ENCODE data around the gene RBM17. TPM values are rescaled to one million over a fixed set of nuclear protein-coding genes. Genes with fewer than 3 reads are reported as not detected.

The RBM17 gene
- total and polyA plus RNA-seq, 4 donors: 16.5 to 44.8 (median 34.1) TPM

GRCh38 chr10:6145166-6145987 is 56.5 kb downstream of the RBM17 start:
- Histone ChIP-seq H3K9ac (ENCODE audit: low read depth in 1 of 2, low read length in 2 of 2) (peak overlapping the region in 1 of 2 donors; percentile 58), H3K27ac (ENCODE audit: low read depth in 1 of 2, low read length in 2 of 2) (peak overlapping the region; percentile 70 to 78), H3K4me3 (ENCODE audit: low read depth in 1 of 3, low read length in 3 of 3) (peak overlapping the region; percentile 65 to 83 (median 76)), H3K9me3 (ENCODE audit: control insufficient read depth in 4 of 4, low read length in 3 of 4) (no peaks in the 10 kb centered on the region), H3K27me3 (ENCODE audit: control insufficient read depth in 4 of 4, insufficient read depth in 4 of 4, low read length in 3 of 4) (no peaks in the 10 kb centered on the region), H3K4me1 (ENCODE audit: control insufficient read depth in 4 of 4, insufficient read depth in 4 of 4, low read length in 3 of 4) (peaks cover 0 to 9% (median 6%) of the 10 kb centered on the region in 4 donors), H3K36me3 (ENCODE audit: control insufficient read depth in 4 of 4, insufficient read depth in 3 of 4, low read depth in 1 of 4, low read length in 3 of 4) (no peaks in the 10 kb centered on the region)
- no peak for DNase-seq (ENCODE audit: low spot score)
- TF ChIP-seq RXRA (IDR thresholded peaks at IDR 0.05): no peak
- TF ChIP-seq ATF3 (IDR thresholded peaks at IDR 0.05): no peak
- TF ChIP-seq FOXA2 (IDR thresholded peaks at IDR 0.05): no peak
- TF ChIP-seq GABPA (IDR thresholded peaks at IDR 0.05 in 1 of 2, conservative IDR thresholded peaks at IDR 0.05 in 1 of 2): no peak
- 10% methylated on average over 76 of the region's 76 CpGs for WGBS

- no peaks in the 10 kb centered on the region for H3K9me3 ChIP-seq (ENCODE audit: control insufficient read depth in 4 of 4, low read length in 3 of 4)
- peak overlapping the region in 1 of 3 donors; percentile 83 for H3K4me3 ChIP-seq (ENCODE audit: low read depth in 1 of 3, low read length in 3 of 3)
- peaks cover 0 to 9% (median 6%) of the 10 kb centered on the region in 4 donors for H3K4me1 ChIP-seq (ENCODE audit: control insufficient read depth in 4 of 4, insufficient read depth in 4 of 4, low read length in 3 of 4)
- no peaks in the 10 kb centered on the region for H3K36me3 ChIP-seq (ENCODE audit: control insufficient read depth in 4 of 4, insufficient read depth in 3 of 4, low read depth in 1 of 4, low read length in 3 of 4)
- H3K27me3 ChIP-seq (ENCODE audit: control insufficient read depth in 4 of 4, insufficient read depth in 4 of 4, low read length in 3 of 4): no peaks in the 10 kb centered on the region
- H3K9ac ChIP-seq (ENCODE audit: low read depth in 1 of 2, low read length in 2 of 2): no peak overlapping the region
- WGBS: 74% methylated on average over 22 of the region's 22 CpGs
- no peak overlapping the region for H3K27ac ChIP-seq (ENCODE audit: low read depth in 1 of 2, low read length in 2 of 2)
- no peak for DNase-seq (ENCODE audit: low spot score)
- TF ChIP-seq FOXA2 (IDR thresholded peaks at IDR 0.05) (no peak), JUND (IDR thresholded peaks at IDR 0.05) (no peak), GABPA (IDR thresholded peaks at IDR 0.05 in 1 of 2, conservative IDR thresholded peaks at IDR 0.05 in 1 of 2) (no peak), TAF1 (conservative IDR thresholded peaks at IDR 0.05) (no peak), MAX (IDR thresholded peaks at IDR 0.05) (no peak), YY1 (IDR thresholded peaks at IDR 0.05) (no peak), HNF4A (conservative IDR thresholded peaks at IDR 0.05) (no peak)
Observed at GRCh38 chr10:6146013-6146785, 57.4 kb downstream of the RBM17 start.

GRCh38 chr10:6146921-6147320 is 58.1 kb downstream of the RBM17 start:
- H3K9me3 ChIP-seq (ENCODE audit: control insufficient read depth in 4 of 4, low read length in 3 of 4): no peaks in the 10 kb centered on the region
- no peak overlapping the region for H3K27ac ChIP-seq (ENCODE audit: low read depth in 1 of 2, low read length in 2 of 2)
- no peaks in the 10 kb centered on the region for H3K36me3 ChIP-seq (ENCODE audit: control insufficient read depth in 4 of 4, insufficient read depth in 3 of 4, low read depth in 1 of 4, low read length in 3 of 4)
- H3K4me3 ChIP-seq (ENCODE audit: low read depth in 1 of 3, low read length in 3 of 3): no peak overlapping the region
- no peak overlapping the region for H3K9ac ChIP-seq (ENCODE audit: low read depth in 1 of 2, low read length in 2 of 2)
- no peak for DNase-seq (ENCODE audit: low spot score)
- H3K4me1 ChIP-seq (ENCODE audit: control insufficient read depth in 4 of 4, insufficient read depth in 4 of 4, low read length in 3 of 4): peaks cover 0 to 5% (median 3%) of the 10 kb centered on the region in 4 donors
- no peaks in the 10 kb centered on the region for H3K27me3 ChIP-seq (ENCODE audit: control insufficient read depth in 4 of 4, insufficient read depth in 4 of 4, low read length in 3 of 4)
- WGBS: 80% methylated on average over 11 of the region's 11 CpGs
- TF ChIP-seq GABPA (IDR thresholded peaks at IDR 0.05 in 1 of 2, conservative IDR thresholded peaks at IDR 0.05 in 1 of 2) (no peak), ZBTB33 (IDR thresholded peaks at IDR 0.05) (no peak), MAX (IDR thresholded peaks at IDR 0.05) (no peak), HNF4G (IDR thresholded peaks at IDR 0.05) (no peak), FOXA1 (IDR thresholded peaks at IDR 0.05) (no peak), REST (IDR thresholded peaks at IDR 0.05) (no peak), EGR1 (IDR thresholded peaks at IDR 0.05; ENCODE audit: low read depth in 2 of 2) (no peak), RAD21 (IDR thresholded peaks at IDR 0.05) (no peak), FOXA2 (IDR thresholded peaks at IDR 0.05) (no peak), CTCF (IDR thresholded peaks at IDR 0.05; ENCODE audit: low read depth, low read length, missing input control) (no peak), ATF3 (IDR thresholded peaks at IDR 0.05) (no peak), TAF1 (conservative IDR thresholded peaks at IDR 0.05) (no peak)
